ENCODE measurements around the gene PSMB7. TPM values are rescaled to one million over a fixed set of nuclear protein-coding genes. Genes with fewer than 3 reads are reported as not detected.

PSMB7 gene
- total and polyA plus RNA-seq, 2 of the 8 experiments (the other 6 are each of a cell fraction or from before 2014, with no cell fraction given), result 222 to 357 TPM

DNA sequence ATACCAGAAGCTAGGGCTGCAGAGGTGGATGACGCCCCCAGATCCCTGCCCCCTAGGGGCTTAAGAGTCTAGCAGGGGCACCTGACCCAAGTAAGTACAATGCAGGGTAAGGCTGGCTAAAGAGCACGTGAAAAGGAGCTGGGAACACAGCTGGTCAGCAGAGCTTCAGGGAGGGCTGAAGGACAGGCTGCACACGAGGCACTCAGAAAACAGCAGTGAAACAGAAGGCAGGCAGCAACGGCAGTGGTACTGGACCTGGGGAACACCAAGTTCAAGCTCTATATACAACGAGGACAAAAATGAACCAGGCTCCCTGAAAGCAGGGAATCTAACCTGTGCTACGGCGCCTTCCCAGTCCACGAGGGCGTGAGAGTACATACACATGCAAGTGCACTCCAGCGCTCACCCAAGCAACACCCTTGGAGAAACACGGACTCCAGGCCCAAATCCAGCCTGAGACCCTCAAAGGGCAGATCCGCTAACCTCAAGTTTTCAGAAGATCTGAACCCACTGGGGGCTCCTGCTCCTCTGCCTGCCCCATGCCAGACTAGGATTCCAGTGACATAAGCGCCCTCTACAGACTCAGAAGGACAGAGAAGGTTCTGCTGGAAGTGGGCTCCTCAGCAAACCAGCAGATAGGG, 57.4 kb downstream of the PSMB7 start:
- Histone ChIP-seq H3K79me1 (ENCODE audit: low read depth, low read length) (peaks cover 16% of the 10 kb centered on the region), H4K8ac (ENCODE audit: extremely low read depth, insufficient read depth, low read length) (no peak overlapping the region), H2BK5ac (ENCODE audit: low read depth, low read length) (no peak overlapping the region; the same call in 1 of the 2 replicates), H3K27ac (ENCODE audit: low read depth, low read length) (no peak overlapping the region), H4K5ac (ENCODE audit: insufficient read length, low read depth, low read length) (peak overlapping the region; percentile 16), H3K14ac (ENCODE audit: insufficient read length) (no peak overlapping the region), H3K9ac (replicated peaks in 1 of 4; ENCODE audit: extremely low read depth in 1 of 4, low read depth in 3 of 4, low read length in 3 of 4) (no peak overlapping the region), H2BK15ac (ENCODE audit: low read length) (no peak overlapping the region), H2AFZ (ENCODE audit: low read length) (no peak overlapping the region), H3K9me3 (ENCODE audit: insufficient read depth in 2 of 2, low read depth in 1 of 2, low read length in 1 of 2) (no peaks in the 10 kb centered on the region), H4K20me1 (replicated peaks in 1 of 2; ENCODE audit: control insufficient read depth in 1 of 2, insufficient read depth in 2 of 2, low read length in 2 of 2) (peaks cover 13 to 30% of the 10 kb centered on the region in 2 experiments), H3K56ac (replicated peaks; ENCODE audit: insufficient read length, low read depth, low read length) (no peak overlapping the region), H2BK12ac (ENCODE audit: low read depth, low read length) (0 out of 2 replicates have a peak overlapping the region, but pooled peaks have one; percentile 39), H3K36me3 (ENCODE audit: control insufficient read depth in 2 of 4, insufficient read depth in 4 of 4, low read length in 3 of 4) (peaks cover 0 to 8% (median 7%) of the 10 kb centered on the region in 4 experiments; a peak in 6 of 8 replicates), H3K27me3 (replicated peaks in 1 of 4; ENCODE audit: control insufficient read depth in 3 of 4, extremely low read depth in 1 of 4, insufficient read depth in 3 of 4, low read length in 3 of 4) (no peaks in the 10 kb centered on the region), H3K4ac (replicated peaks; ENCODE audit: insufficient read length, low read depth, low read length) (no peak overlapping the region), H2AK5ac (ENCODE audit: low read depth, low read length) (no peak overlapping the region), H4K91ac (replicated peaks; ENCODE audit: insufficient read length, low read length) (no peak overlapping the region), H2BK20ac (ENCODE audit: low read length) (no peak overlapping the region), H2BK120ac (replicated peaks; ENCODE audit: low read depth, low read length) (no peak overlapping the region), H3K23me2 (ENCODE audit: low read depth, low read length) (no peaks in the 10 kb centered on the region), H3K4me2 (ENCODE audit: insufficient read depth in 1 of 2, low read depth in 2 of 2, low read length in 2 of 2) (no peak overlapping the region), H3K23ac (ENCODE audit: insufficient read length) (no peak overlapping the region), H3K4me1 (replicated peaks in 1 of 4; ENCODE audit: control insufficient read depth in 3 of 4, insufficient read depth in 4 of 4, low read length in 3 of 4) (no peaks in the 10 kb centered on the region), H3K18ac (ENCODE audit: extremely low read depth, low read length) (no peak overlapping the region), H3K4me3 (ENCODE audit: extremely low read depth in 1 of 4, insufficient read depth in 2 of 4, low read depth in 3 of 4, low read length in 4 of 4) (no peak overlapping the region), H3K79me2 (ENCODE audit: control insufficient read depth in 1 of 2, insufficient read depth in 2 of 2, low read length in 2 of 2) (peaks cover 0 to 60% of the 10 kb centered on the region in 2 experiments; a peak in 2 of 4 replicates)
- FAIRE-seq, result no peak
- ChIA-PET CTCF (ENCODE audit: partially characterized antibody) (interaction anchor here (0.9 to 1.6 kb wide), 9 partner anchors 8 to 231 kb away, joined by 3 to 11 read pairs (median 4); no protein-coding TSS in a partner anchor), POLR2A (ENCODE audit: partially characterized antibody) (interaction anchor here (0.8 to 1.7 kb wide), 2 partner anchors 9 to 11 kb away, joined by 3 to 5 read pairs; no protein-coding TSS in a partner anchor)
- TF ChIP-seq RAD21 (IDR thresholded peaks at IDR 0.05 in 1 of 2, conservative IDR thresholded peaks at IDR 0.05 in 1 of 2; ENCODE audit: low read depth in 2 of 2, low read length in 2 of 2), result peak; percentile 49 to 65
- TF ChIP-seq KDM1A (IDR thresholded peaks at IDR 0.05; ENCODE audit: borderline replicate concordance, low read length), result no peak
- TF ChIP-seq, protein P1, sequence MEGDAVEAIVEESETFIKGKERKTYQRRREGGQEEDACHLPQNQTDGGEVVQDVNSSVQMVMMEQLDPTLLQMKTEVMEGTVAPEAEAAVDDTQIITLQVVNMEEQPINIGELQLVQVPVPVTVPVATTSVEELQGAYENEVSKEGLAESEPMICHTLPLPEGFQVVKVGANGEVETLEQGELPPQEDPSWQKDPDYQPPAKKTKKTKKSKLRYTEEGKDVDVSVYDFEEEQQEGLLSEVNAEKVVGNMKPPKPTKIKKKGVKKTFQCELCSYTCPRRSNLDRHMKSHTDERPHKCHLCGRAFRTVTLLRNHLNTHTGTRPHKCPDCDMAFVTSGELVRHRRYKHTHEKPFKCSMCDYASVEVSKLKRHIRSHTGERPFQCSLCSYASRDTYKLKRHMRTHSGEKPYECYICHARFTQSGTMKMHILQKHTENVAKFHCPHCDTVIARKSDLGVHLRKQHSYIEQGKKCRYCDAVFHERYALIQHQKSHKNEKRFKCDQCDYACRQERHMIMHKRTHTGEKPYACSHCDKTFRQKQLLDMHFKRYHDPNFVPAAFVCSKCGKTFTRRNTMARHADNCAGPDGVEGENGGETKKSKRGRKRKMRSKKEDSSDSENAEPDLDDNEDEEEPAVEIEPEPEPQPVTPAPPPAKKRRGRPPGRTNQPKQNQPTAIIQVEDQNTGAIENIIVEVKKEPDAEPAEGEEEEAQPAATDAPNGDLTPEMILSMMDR (IDR thresholded peaks at IDR 0.05; ENCODE audit: control extremely low read depth in 1 of 3, insufficient read depth in 1 of 3, low read depth in 1 of 3, low read length in 3 of 3), result peak; percentile 38 to 54 (median 53)
- no peak for TF ChIP-seq HDAC2 (IDR thresholded peaks at IDR 0.05; ENCODE audit: borderline replicate concordance in 1 of 2, low read depth in 2 of 2, low read length in 2 of 2)
- TF ChIP-seq TAF7 (optimal IDR thresholded peaks at IDR 0.05; ENCODE audit: borderline replicate concordance, low read depth, low read length), result no peak
- DNase-seq (ENCODE audit: low read depth in 1 of 2, low spot score in 2 of 2), result no peak
- WGBS, 2 experiments (ENCODE audit: extremely low coverage in 1 of 2, insufficient coverage in 1 of 2, insufficient read length in 1 of 2, insufficient replicate concordance in 2 of 2, low coverage in 1 of 2, low lambda C conversion rate in 2 of 2, missing lambda C conversion rate in 1 of 2), result 86% methylated on average over 13 of the region's 13 CpGs; no CpG with 5 or more reads in 1 of the 2 experiments

Data from H1 (cell line).